WTC11 (cell line): ENCODE data around the gene DAPK1. TPM values are rescaled to one million over a fixed set of nuclear protein-coding genes. Genes with fewer than 3 reads are reported as not detected.

Experiments used
- ATAC-seq: fragments of 200-7000 bp; cut with Tn5 transposase; 2 replicates; pipeline ENCODE4 v1.10.0; 2021; ENCODE audit warnings: mild to moderate bottlenecking, moderate library complexity
- CTCF ChIA-PET: fragments of 300-600 bp; sonication (Branson Sonifier 250); formaldehyde crosslinking; loops from one replicate; lab custom pipeline; 2021; ENCODE audit warnings: antibody characterized with exemption; lab: Charles Lee
- POLR2A ChIA-PET: fragments of 350-600 bp; sonication (Branson Sonifier 250); formaldehyde crosslinking; loops from one replicate; lab custom pipeline; 2021; ENCODE audit warnings: antibody characterized with exemption; lab: Charles Lee
- DNase-seq: peaks from one replicate; pipeline ENCODE4 v3.0.0; 2021; ENCODE audit warnings: low spot score
- H3K27ac Mint-ChIP-seq: 2 replicates; pipeline ENCODE4 v1.8.0; 2021; ENCODE audit warnings: mixed read lengths
- H3K27me3 Mint-ChIP-seq: 2 replicates; pipeline ENCODE4 v1.8.0; 2021; ENCODE audit warnings: low read depth, mild to moderate bottlenecking, moderate library complexity, mixed read lengths
- H3K36me3 Mint-ChIP-seq: 2 replicates; pipeline ENCODE4 v1.8.0; 2021; ENCODE audit warnings: mixed read lengths
- H3K4me1 Mint-ChIP-seq: 2 replicates; pipeline ENCODE4 v1.8.0; 2022; ENCODE audit warnings: mixed read lengths
- H3K4me3 Mint-ChIP-seq: 2 replicates; pipeline ENCODE4 v1.8.0; 2021; ENCODE audit warnings: mild to moderate bottlenecking, moderate library complexity, mixed read lengths
- H3K9me3 Mint-ChIP-seq: 2 replicates; pipeline ENCODE4 v1.8.0; 2021; ENCODE audit warnings: mixed read lengths
- AFF4 ChIP-seq: sonication (generic); formaldehyde crosslinking; IDR thresholded peaks from 2 replicates; pipeline ENCODE4 v1.8.1; 2023; ENCODE audit warnings: mild to moderate bottlenecking, missing genetic modification reagents, borderline replicate concordance
- AR ChIP-seq: fragments of 250-450 bp; sonication (Bioruptor Pico); IDR thresholded peaks from 2 replicates; pipeline ENCODE4 v1.9.0; 2021; ENCODE audit warnings: mild to moderate bottlenecking
- ETV6 ChIP-seq: sonication (generic); formaldehyde crosslinking; IDR thresholded peaks from 2 replicates; pipeline ENCODE4 v1.8.1; 2022; ENCODE audit warnings: mild to moderate bottlenecking, missing genetic modification reagents
- GABPB1 ChIP-seq: sonication (generic); formaldehyde crosslinking; IDR thresholded peaks from 2 replicates; pipeline ENCODE4 v1.8.1; 2023; ENCODE audit warnings: mild to moderate bottlenecking, missing genetic modification reagents
- GTF2I ChIP-seq: fragments of 250-450 bp; sonication (Bioruptor Pico); conservative IDR thresholded peaks from 2 replicates; pipeline ENCODE4 v1.4.0; 2021; ENCODE audit warnings: mild to moderate bottlenecking
- JUN ChIP-seq: sonication (generic); formaldehyde crosslinking; IDR thresholded peaks from 2 replicates; pipeline ENCODE4 v1.8.0; 2023; ENCODE audit warnings: mild to moderate bottlenecking, missing genetic modification reagents
- NFE2L1 ChIP-seq: sonication (generic); formaldehyde crosslinking; IDR thresholded peaks from 2 replicates; pipeline ENCODE4 v1.8.1; 2023; ENCODE audit warnings: missing genetic modification reagents
- PREB ChIP-seq: sonication (generic); formaldehyde crosslinking; IDR thresholded peaks from 2 replicates; pipeline ENCODE4 v1.8.1; 2022; ENCODE audit warnings: mild to moderate bottlenecking, missing genetic modification reagents, moderate library complexity, borderline replicate concordance
- TEAD1 ChIP-seq: sonication (generic); formaldehyde crosslinking; IDR thresholded peaks from 2 replicates; pipeline ENCODE4 v1.8.0; 2022; ENCODE audit warnings: mild to moderate bottlenecking, missing genetic modification reagents
- ZNF121 ChIP-seq: sonication (generic); formaldehyde crosslinking; IDR thresholded peaks from 2 replicates; pipeline ENCODE4 v1.8.0; 2023; ENCODE audit warnings: missing genetic modification reagents
- ZNF219 ChIP-seq: sonication (generic); formaldehyde crosslinking; IDR thresholded peaks from 2 replicates; pipeline ENCODE4 v1.8.0; 2023; ENCODE audit warnings: missing genetic modification reagents, mild to moderate bottlenecking, borderline replicate concordance
- ZNF423 ChIP-seq: fragments of 250-450 bp; sonication (Bioruptor Pico); IDR thresholded peaks from 2 replicates; pipeline ENCODE4 v2.1.2; 2022; ENCODE audit warnings: mild to moderate bottlenecking, moderate library complexity
- total RNA-seq: library from RNA; stranded (reverse); gene quantifications from 3 replicates; pipeline ENCODE4 v1.2.3, GENCODE V29; 2021
- TF ChIP-seq, protein P1 (sequence below): fragments of 250-450 bp; sonication (Bioruptor Pico); IDR thresholded peaks from 2 replicates; pipeline ENCODE4 v1.9.0; 2021; ENCODE audit warnings: mild to moderate bottlenecking, borderline replicate concordance
- TF ChIP-seq, protein P2 (sequence below): fragments of 250-450 bp; sonication (Bioruptor Pico); IDR thresholded peaks from 2 replicates; pipeline ENCODE4 v2.1.2; 2022; ENCODE audit warnings: mild to moderate bottlenecking, moderate library complexity
- TF ChIP-seq, protein P3 (sequence below): fragments of 200-600 bp; IDR thresholded peaks from 2 replicates; pipeline ENCODE4 v1.8.0; 2022; ENCODE audit warnings: antibody characterized with exemption
- TF ChIP-seq, protein P4 (sequence below): fragments of 250-450 bp; sonication (Bioruptor Pico); IDR thresholded peaks from 2 replicates; pipeline ENCODE4 v1.9.0; 2021; ENCODE audit warnings: mild to moderate bottlenecking
- TF ChIP-seq, protein P5 (sequence below): sonication (generic); formaldehyde crosslinking; IDR thresholded peaks from 2 replicates; pipeline ENCODE4 v1.8.0; 2022; ENCODE audit warnings: mild to moderate bottlenecking, missing genetic modification reagents
- TF ChIP-seq, protein P6 (sequence below): sonication (generic); formaldehyde crosslinking; conservative IDR thresholded peaks from 2 replicates; pipeline ENCODE4 v1.8.1; 2023; ENCODE audit warnings: mild to moderate bottlenecking, low read depth, missing genetic modification reagents, moderate library complexity

DAPK1 gene
- total RNA-seq, 1 experiment from 2014 or later, result 129 TPM

- Mint-ChIP-seq H3K4me1 (peaks cover 34% of the 10 kb centered on the region), H3K36me3 (peaks cover 60% of the 10 kb centered on the region), H3K4me3 (no peak overlapping the region), H3K9me3 (peaks cover 12% of the 10 kb centered on the region), H3K27ac (no peak overlapping the region; the same call in 1 of the 2 replicates), H3K27me3 (no peaks in the 10 kb centered on the region)
- ChIA-PET POLR2A (no interaction called here), CTCF (no interaction called here)
- TF ChIP-seq ZNF219 (CRISPR knock-in tag) (no peak), AFF4 (CRISPR knock-in tag) (no peak), AR (no peak), ETV6 (CRISPR knock-in tag) (no peak), TEAD1 (CRISPR knock-in tag) (no peak), ZNF423 (CRISPR knock-in tag) (no peak), ZNF121 (CRISPR knock-in tag) (no peak), JUN (CRISPR knock-in tag) (no peak), PREB (CRISPR knock-in tag) (no peak), NFE2L1 (CRISPR knock-in tag) (no peak), GTF2I (CRISPR knock-in tag) (no peak), GABPB1 (CRISPR knock-in tag) (no peak)
- TF ChIP-seq, protein P1, sequence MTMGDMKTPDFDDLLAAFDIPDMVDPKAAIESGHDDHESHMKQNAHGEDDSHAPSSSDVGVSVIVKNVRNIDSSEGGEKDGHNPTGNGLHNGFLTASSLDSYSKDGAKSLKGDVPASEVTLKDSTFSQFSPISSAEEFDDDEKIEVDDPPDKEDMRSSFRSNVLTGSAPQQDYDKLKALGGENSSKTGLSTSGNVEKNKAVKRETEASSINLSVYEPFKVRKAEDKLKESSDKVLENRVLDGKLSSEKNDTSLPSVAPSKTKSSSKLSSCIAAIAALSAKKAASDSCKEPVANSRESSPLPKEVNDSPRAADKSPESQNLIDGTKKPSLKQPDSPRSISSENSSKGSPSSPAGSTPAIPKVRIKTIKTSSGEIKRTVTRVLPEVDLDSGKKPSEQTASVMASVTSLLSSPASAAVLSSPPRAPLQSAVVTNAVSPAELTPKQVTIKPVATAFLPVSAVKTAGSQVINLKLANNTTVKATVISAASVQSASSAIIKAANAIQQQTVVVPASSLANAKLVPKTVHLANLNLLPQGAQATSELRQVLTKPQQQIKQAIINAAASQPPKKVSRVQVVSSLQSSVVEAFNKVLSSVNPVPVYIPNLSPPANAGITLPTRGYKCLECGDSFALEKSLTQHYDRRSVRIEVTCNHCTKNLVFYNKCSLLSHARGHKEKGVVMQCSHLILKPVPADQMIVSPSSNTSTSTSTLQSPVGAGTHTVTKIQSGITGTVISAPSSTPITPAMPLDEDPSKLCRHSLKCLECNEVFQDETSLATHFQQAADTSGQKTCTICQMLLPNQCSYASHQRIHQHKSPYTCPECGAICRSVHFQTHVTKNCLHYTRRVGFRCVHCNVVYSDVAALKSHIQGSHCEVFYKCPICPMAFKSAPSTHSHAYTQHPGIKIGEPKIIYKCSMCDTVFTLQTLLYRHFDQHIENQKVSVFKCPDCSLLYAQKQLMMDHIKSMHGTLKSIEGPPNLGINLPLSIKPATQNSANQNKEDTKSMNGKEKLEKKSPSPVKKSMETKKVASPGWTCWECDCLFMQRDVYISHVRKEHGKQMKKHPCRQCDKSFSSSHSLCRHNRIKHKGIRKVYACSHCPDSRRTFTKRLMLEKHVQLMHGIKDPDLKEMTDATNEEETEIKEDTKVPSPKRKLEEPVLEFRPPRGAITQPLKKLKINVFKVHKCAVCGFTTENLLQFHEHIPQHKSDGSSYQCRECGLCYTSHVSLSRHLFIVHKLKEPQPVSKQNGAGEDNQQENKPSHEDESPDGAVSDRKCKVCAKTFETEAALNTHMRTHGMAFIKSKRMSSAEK (CRISPR knock-in tag), result no peak
- TF ChIP-seq, protein P2, sequence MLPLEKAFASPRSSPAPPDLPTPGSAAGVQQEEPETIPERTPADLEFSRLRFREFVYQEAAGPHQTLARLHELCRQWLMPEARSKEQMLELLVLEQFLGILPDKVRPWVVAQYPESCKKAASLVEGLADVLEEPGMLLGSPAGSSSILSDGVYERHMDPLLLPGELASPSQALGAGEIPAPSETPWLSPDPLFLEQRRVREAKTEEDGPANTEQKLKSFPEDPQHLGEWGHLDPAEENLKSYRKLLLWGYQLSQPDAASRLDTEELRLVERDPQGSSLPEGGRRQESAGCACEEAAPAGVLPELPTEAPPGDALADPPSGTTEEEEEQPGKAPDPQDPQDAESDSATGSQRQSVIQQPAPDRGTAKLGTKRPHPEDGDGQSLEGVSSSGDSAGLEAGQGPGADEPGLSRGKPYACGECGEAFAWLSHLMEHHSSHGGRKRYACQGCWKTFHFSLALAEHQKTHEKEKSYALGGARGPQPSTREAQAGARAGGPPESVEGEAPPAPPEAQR, result no peak
- TF ChIP-seq, protein P3, sequence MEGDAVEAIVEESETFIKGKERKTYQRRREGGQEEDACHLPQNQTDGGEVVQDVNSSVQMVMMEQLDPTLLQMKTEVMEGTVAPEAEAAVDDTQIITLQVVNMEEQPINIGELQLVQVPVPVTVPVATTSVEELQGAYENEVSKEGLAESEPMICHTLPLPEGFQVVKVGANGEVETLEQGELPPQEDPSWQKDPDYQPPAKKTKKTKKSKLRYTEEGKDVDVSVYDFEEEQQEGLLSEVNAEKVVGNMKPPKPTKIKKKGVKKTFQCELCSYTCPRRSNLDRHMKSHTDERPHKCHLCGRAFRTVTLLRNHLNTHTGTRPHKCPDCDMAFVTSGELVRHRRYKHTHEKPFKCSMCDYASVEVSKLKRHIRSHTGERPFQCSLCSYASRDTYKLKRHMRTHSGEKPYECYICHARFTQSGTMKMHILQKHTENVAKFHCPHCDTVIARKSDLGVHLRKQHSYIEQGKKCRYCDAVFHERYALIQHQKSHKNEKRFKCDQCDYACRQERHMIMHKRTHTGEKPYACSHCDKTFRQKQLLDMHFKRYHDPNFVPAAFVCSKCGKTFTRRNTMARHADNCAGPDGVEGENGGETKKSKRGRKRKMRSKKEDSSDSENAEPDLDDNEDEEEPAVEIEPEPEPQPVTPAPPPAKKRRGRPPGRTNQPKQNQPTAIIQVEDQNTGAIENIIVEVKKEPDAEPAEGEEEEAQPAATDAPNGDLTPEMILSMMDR, result no peak
- TF ChIP-seq, protein P4, sequence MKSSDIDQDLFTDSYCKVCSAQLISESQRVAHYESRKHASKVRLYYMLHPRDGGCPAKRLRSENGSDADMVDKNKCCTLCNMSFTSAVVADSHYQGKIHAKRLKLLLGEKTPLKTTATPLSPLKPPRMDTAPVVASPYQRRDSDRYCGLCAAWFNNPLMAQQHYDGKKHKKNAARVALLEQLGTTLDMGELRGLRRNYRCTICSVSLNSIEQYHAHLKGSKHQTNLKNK (CRISPR knock-in tag), result no peak
- TF ChIP-seq, protein P5, sequence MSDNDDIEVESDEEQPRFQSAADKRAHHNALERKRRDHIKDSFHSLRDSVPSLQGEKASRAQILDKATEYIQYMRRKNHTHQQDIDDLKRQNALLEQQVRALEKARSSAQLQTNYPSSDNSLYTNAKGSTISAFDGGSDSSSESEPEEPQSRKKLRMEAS (CRISPR knock-in tag), result no peak
- TF ChIP-seq, protein P6, sequence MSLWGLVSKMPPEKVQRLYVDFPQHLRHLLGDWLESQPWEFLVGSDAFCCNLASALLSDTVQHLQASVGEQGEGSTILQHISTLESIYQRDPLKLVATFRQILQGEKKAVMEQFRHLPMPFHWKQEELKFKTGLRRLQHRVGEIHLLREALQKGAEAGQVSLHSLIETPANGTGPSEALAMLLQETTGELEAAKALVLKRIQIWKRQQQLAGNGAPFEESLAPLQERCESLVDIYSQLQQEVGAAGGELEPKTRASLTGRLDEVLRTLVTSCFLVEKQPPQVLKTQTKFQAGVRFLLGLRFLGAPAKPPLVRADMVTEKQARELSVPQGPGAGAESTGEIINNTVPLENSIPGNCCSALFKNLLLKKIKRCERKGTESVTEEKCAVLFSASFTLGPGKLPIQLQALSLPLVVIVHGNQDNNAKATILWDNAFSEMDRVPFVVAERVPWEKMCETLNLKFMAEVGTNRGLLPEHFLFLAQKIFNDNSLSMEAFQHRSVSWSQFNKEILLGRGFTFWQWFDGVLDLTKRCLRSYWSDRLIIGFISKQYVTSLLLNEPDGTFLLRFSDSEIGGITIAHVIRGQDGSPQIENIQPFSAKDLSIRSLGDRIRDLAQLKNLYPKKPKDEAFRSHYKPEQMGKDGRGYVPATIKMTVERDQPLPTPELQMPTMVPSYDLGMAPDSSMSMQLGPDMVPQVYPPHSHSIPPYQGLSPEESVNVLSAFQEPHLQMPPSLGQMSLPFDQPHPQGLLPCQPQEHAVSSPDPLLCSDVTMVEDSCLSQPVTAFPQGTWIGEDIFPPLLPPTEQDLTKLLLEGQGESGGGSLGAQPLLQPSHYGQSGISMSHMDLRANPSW (CRISPR knock-in tag), result no peak
- DNase-seq (no peak), ATAC-seq (no peak)
Observed at GRCh38 chr9:87620731-87621322, 123.2 kb downstream of the DAPK1 start.
